Measurements from ENCODE around the gene USP9Y.

GRCh38 chrY:12841368-12841767 lies 140.3 kb downstream of the USP9Y start:
- no peak for TF ChIP-seq ESRRA (CRISPR knock-in tag; IDR thresholded peaks at IDR 0.05; ENCODE audit: borderline replicate concordance)
- no peak for TF ChIP-seq ELF4 (CRISPR knock-in tag; IDR thresholded peaks at IDR 0.05; ENCODE audit: low read depth)
- no peak for TF ChIP-seq CTCF (IDR thresholded peaks at IDR 0.05)
- TF ChIP-seq NFYB (CRISPR knock-in tag; conservative IDR thresholded peaks at IDR 0.05; ENCODE audit: low read depth) = no peak
- no peak for TF ChIP-seq ZNF416 (CRISPR knock-in tag; IDR thresholded peaks at IDR 0.05)
- TF ChIP-seq ZSCAN18 (CRISPR knock-in tag; IDR thresholded peaks at IDR 0.05) = no peak
- TF ChIP-seq MAX (CRISPR knock-in tag; IDR thresholded peaks at IDR 0.05) = no peak
- no peak for TF ChIP-seq JUN (CRISPR knock-in tag; IDR thresholded peaks at IDR 0.05)
- TF ChIP-seq ZNF138 (CRISPR knock-in tag; conservative IDR thresholded peaks at IDR 0.05) = no peak
- no peak for TF ChIP-seq ZBTB43 (CRISPR knock-in tag; IDR thresholded peaks at IDR 0.05)
